Left ventricle myocardium inferior (tissue), 1 donor: ENCODE results near the gene CD247. TPM values are rescaled to one million over a fixed set of nuclear protein-coding genes. Genes with fewer than 3 reads are reported as not detected.

Experiments used
- DNase-seq: peaks from one replicate; pipeline ENCODE4 v3.0.0-alpha.2; 2020
- H3K27ac ChIP-seq: fragments of 200-600 bp; replicated peaks from 2 replicates; pipeline ENCODE4 v1.8.0; 2021
- H3K27me3 ChIP-seq: fragments of 200-600 bp; 2 replicates; pipeline ENCODE4 v1.8.0; 2021; ENCODE audit warnings: low read depth
- H3K36me3 ChIP-seq: fragments of 200-600 bp; 2 replicates; pipeline ENCODE4 v1.8.0; 2021
- H3K4me1 ChIP-seq: fragments of 200-600 bp; 2 replicates; pipeline ENCODE4 v1.8.0; 2021
- H3K4me3 ChIP-seq: fragments of 200-600 bp; 2 replicates; pipeline ENCODE4 v1.8.0; 2021; ENCODE audit warnings: mild to moderate bottlenecking, moderate library complexity
- H3K9me3 ChIP-seq: fragments of 200-600 bp; replicated peaks from 2 replicates; pipeline ENCODE4 v1.8.0; 2021
- intact Hi-C: fragments of 100-400 bp; cut with micrococcal nuclease; formaldehyde crosslinking; loops from one replicate; pipeline ENCODE4 v1.11.0; 2022
- total RNA-seq: library from RNA; stranded (reverse); fragmentation: NEBNext Ultra II Directional; extraction: Animal tissue kit (Norgen Biotek cat#: 25700); gene quantifications from one replicate; pipeline ENCODE4 v1.2.1, GENCODE V29; 2021
- TF ChIP-seq, protein P1 (sequence below): fragments of 200-600 bp; IDR thresholded peaks from 2 replicates; pipeline ENCODE4 v1.8.0; 2021; ENCODE audit warnings: antibody characterized with exemption, mild to moderate bottlenecking, borderline replicate concordance
- donor health status: DM: no; HTN: yes; CAD: no; lungs with severe emphysema.

CD247 gene
- total RNA-seq, 1 donor from 2014 or later, result 0.82 TPM

DNA sequence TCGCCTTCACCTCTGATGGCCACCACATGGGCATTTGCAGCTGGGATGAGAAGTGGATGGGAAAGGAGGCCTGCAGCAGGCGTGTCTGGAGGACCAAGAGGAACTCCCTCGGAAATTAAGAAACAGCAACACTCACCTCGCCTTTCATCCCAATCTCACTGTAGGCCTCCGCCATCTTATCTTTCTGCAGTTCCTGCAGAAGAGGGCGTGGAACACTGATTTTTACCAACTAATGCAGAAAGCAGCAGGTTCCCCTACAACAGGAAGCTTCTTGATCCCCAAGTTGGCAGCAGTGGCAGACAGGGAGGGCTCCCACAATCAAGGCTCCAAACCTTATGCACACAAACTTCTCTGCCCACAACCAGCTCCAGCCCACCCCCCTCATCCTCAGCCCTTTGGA lies 84.4 kb downstream of the CD247 start:
- intact Hi-C loops, result no loop called here
- DNase-seq, result no peak
- peaks cover 14% of the 10 kb centered on the region for H3K27me3 ChIP-seq
- H3K27ac ChIP-seq, result no peak overlapping the region
- H3K4me1 ChIP-seq, result peaks cover 10% of the 10 kb centered on the region
- H3K36me3 ChIP-seq, result no peaks in the 10 kb centered on the region
- no peaks in the 10 kb centered on the region for H3K9me3 ChIP-seq
- H3K4me3 ChIP-seq, result no peak overlapping the region
- TF ChIP-seq, protein P1, sequence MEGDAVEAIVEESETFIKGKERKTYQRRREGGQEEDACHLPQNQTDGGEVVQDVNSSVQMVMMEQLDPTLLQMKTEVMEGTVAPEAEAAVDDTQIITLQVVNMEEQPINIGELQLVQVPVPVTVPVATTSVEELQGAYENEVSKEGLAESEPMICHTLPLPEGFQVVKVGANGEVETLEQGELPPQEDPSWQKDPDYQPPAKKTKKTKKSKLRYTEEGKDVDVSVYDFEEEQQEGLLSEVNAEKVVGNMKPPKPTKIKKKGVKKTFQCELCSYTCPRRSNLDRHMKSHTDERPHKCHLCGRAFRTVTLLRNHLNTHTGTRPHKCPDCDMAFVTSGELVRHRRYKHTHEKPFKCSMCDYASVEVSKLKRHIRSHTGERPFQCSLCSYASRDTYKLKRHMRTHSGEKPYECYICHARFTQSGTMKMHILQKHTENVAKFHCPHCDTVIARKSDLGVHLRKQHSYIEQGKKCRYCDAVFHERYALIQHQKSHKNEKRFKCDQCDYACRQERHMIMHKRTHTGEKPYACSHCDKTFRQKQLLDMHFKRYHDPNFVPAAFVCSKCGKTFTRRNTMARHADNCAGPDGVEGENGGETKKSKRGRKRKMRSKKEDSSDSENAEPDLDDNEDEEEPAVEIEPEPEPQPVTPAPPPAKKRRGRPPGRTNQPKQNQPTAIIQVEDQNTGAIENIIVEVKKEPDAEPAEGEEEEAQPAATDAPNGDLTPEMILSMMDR, result no peak

DNA sequence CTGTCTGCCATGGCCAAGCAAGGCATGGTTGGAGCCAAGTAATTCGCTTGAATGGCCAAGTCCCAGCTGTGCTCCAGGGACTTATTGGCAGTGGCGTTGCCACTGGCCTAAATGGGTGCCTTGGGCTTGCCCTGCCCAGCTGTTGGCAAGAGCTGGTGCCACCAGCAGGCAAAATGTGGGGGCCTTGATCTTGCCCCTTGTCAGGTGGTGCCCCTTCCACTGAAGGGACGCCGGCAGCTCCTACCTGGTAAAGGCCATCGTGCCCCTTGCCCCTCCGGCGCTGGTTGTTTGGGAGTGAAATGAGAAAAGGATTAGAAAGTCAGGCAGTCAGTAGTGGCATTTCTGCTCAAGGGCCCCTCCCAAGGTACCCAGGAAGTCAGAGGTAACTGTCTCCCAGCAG lies 85.5 kb downstream of the CD247 start:
- Histone ChIP-seq H3K27me3 (peaks cover 3% of the 10 kb centered on the region), H3K27ac (no peak overlapping the region), H3K4me1 (peaks cover 21% of the 10 kb centered on the region), H3K36me3 (no peaks in the 10 kb centered on the region), H3K9me3 (no peaks in the 10 kb centered on the region), H3K4me3 (no peak overlapping the region)
- TF ChIP-seq, protein P1, result no peak
- no peak for DNase-seq
- intact Hi-C loops, result no loop called here

DNA sequence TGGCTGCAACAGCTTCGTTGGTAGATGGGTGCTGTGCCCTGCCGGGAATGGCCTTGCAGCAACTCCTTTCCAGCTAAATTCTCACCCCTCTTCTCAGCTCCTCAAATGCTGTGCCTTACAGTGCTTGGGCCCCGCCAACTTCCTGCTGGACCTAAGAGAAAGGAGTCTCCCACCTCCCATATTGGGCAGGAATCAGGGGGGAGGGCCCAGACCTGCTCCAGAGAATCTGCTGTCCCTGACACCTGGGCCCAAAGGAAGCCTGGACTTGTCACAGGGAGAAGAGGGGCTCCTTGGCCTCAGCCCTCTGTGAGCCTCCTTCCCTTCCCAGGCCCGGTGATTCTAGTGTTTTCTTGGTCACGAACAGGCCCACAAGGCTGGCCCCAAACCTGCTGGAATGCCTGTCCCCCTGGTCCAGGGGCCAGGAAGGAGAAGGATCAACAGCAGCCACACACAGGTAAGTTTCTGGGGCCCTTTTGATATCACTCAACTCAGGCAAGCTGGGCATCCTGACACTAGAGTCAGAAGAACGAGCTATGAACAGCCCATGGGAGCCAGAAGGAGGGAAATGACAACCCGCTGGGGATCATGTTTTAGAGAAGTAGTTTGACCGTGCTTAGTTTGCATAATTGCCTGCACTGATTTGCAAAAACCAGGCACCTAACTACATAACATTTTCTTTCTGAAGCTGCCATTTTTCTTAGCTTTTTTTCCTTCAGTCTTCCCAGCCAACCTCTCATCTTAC lies 86.2 kb downstream of the CD247 start:
- Histone ChIP-seq H3K4me3 (no peak overlapping the region), H3K27ac (no peak overlapping the region), H3K36me3 (no peaks in the 10 kb centered on the region), H3K9me3 (no peaks in the 10 kb centered on the region), H3K4me1 (peaks cover 27% of the 10 kb centered on the region), H3K27me3 (peaks cover 3% of the 10 kb centered on the region)
- TF ChIP-seq, protein P1, result no peak
- no peak for DNase-seq
- intact Hi-C loops, result no loop called here

GRCh38 chr1:167431261-167431908 lies 86.9 kb downstream of the CD247 start:
- no peak for DNase-seq
- Histone ChIP-seq H3K4me3 (no peak overlapping the region), H3K4me1 (peaks cover 27% of the 10 kb centered on the region), H3K9me3 (no peaks in the 10 kb centered on the region), H3K27me3 (no peaks in the 10 kb centered on the region), H3K27ac (no peak overlapping the region), H3K36me3 (no peaks in the 10 kb centered on the region)
- intact Hi-C loops, result no loop called here
- TF ChIP-seq, protein P1, result no peak

- DNase-seq, result no peak
- TF ChIP-seq, protein P1, result no peak
- no peaks in the 10 kb centered on the region for H3K36me3 ChIP-seq
- intact Hi-C loops, result no loop called here
- H3K9me3 ChIP-seq, result no peaks in the 10 kb centered on the region
- no peaks in the 10 kb centered on the region for H3K27me3 ChIP-seq
- no peak overlapping the region for H3K27ac ChIP-seq
- no peak overlapping the region for H3K4me3 ChIP-seq
- peaks cover 27% of the 10 kb centered on the region for H3K4me1 ChIP-seq
Observed at GRCh38 chr1:167430849-167431242, 87.5 kb downstream of the CD247 start.
